Neuronal stem cell (in vitro differentiated cells): Measurements from ENCODE around the gene STRADA.
A peak's percentile ranks its signal among the peaks of the same experiment; 100 is the strongest.

ENCODE experiments used
- DNase-seq: peaks from one replicate; pipeline ENCODE4 v3.0.0-alpha.2; 2013; ENCODE audit warnings: low spot score
- H2AFZ ChIP-seq: one replicate; pipeline ENCODE4 v1.6.1; 2013; ENCODE audit warnings: mild to moderate bottlenecking, low read length, inconsistent platforms
- H2AK5ac ChIP-seq: 2 replicates; pipeline ENCODE4 v1.6.1; 2013; ENCODE audit warnings: low read depth, mild to moderate bottlenecking, inconsistent platforms, low read length, moderate library complexity, mixed read lengths
- H2BK120ac ChIP-seq: 2 replicates; pipeline ENCODE4 v1.6.1; 2013; ENCODE audit warnings: low read depth, mild to moderate bottlenecking, inconsistent platforms, low read length, moderate library complexity, mixed read lengths
- H2BK12ac ChIP-seq: one replicate; pipeline ENCODE4 v1.6.1; 2013; ENCODE audit warnings: low read length, inconsistent platforms
- H2BK15ac ChIP-seq: 2 replicates; pipeline ENCODE4 v1.6.1; 2013; ENCODE audit warnings: mild to moderate bottlenecking, low read length, inconsistent platforms, mixed read lengths
- H2BK5ac ChIP-seq: one replicate; pipeline ENCODE4 v1.6.1; 2013; ENCODE audit warnings: inconsistent platforms, mild to moderate bottlenecking, low read length, moderate library complexity
- H3K14ac ChIP-seq: one replicate; pipeline ENCODE4 v1.6.1; 2013; ENCODE audit warnings: low read length, inconsistent platforms
- H3K18ac ChIP-seq: 2 replicates; pipeline ENCODE4 v1.6.1; 2013; ENCODE audit warnings: low read length, inconsistent platforms
- H3K23ac ChIP-seq: 2 replicates; pipeline ENCODE4 v1.6.1; 2013; ENCODE audit warnings: low read depth, mild to moderate bottlenecking, mixed read lengths, low read length, inconsistent platforms; ENCODE audit not compliant: poor library complexity
- H3K27ac ChIP-seq: replicated peaks from 3 replicates; pipeline ENCODE4 v1.5.1; 2013; ENCODE audit warnings: low read length, inconsistent platforms
- H3K27me3 ChIP-seq, 3 experiments: 2 replicates each; pipeline ENCODE4 v1.6.1; 2013; ENCODE audit warnings: low read length in 3 of 3, mild to moderate bottlenecking in 2 of 3, inconsistent platforms in 1 of 3, low read depth in 1 of 3, mixed read lengths in 1 of 3, moderate library complexity in 1 of 3; ENCODE audit not compliant: control insufficient read depth in 3 of 3, insufficient read depth in 3 of 3
- H3K36me3 ChIP-seq, 2 donors: replicated peaks in 1 of 2; 2 replicates each; pipeline ENCODE4 v1.6.1; 2013; ENCODE audit warnings: low read length in 2 of 2; ENCODE audit not compliant: control insufficient read depth in 2 of 2, insufficient read depth in 2 of 2
- H3K4ac ChIP-seq: 2 replicates; pipeline ENCODE4 v1.6.1; 2013; ENCODE audit warnings: inconsistent platforms, mild to moderate bottlenecking, low read length, moderate library complexity
- H3K4me1 ChIP-seq, 2 donors: 1 replicate in 1 of 2; 2 replicates in 1 of 2; pipeline ENCODE4 v1.6.1; 2013; ENCODE audit warnings: low read length in 2 of 2, low read depth in 1 of 2; ENCODE audit not compliant: control insufficient read depth in 2 of 2, insufficient read depth in 1 of 2
- H3K4me2 ChIP-seq: one replicate; pipeline ENCODE4 v1.6.1; 2013; ENCODE audit warnings: mild to moderate bottlenecking, low read length, inconsistent platforms; ENCODE audit not compliant: insufficient read depth, poor library complexity, severe bottlenecking
- H3K4me3 ChIP-seq, 2 donors: 2 replicates each; pipeline ENCODE4 v1.5.1; 2013; ENCODE audit warnings: low read length in 2 of 2, mild to moderate bottlenecking in 2 of 2, inconsistent platforms in 1 of 2, moderate library complexity in 1 of 2
- H3K79me1 ChIP-seq: one replicate; pipeline ENCODE4 v1.6.1; 2013; ENCODE audit warnings: low read depth, mild to moderate bottlenecking, inconsistent platforms, low read length, moderate library complexity
- H3K9ac ChIP-seq: one replicate; pipeline ENCODE4 v1.6.1; 2013; ENCODE audit warnings: mild to moderate bottlenecking, low read depth, low read length, inconsistent platforms; ENCODE audit not compliant: poor library complexity
- H3K9me3 ChIP-seq, 2 donors: replicated peaks in 1 of 2; 2 replicates each; pipeline versions ENCODE3 to v1.6.1; 2013; ENCODE audit warnings: low read length in 2 of 2, mild to moderate bottlenecking in 2 of 2, inconsistent platforms in 1 of 2, low read depth in 1 of 2, mixed read lengths in 1 of 2, moderate library complexity in 1 of 2; ENCODE audit not compliant: control insufficient read depth in 2 of 2, insufficient read depth in 1 of 2
- H4K8ac ChIP-seq: one replicate; pipeline ENCODE4 v1.6.1; 2013; ENCODE audit warnings: low read depth, mild to moderate bottlenecking, inconsistent platforms, low read length, moderate library complexity
- H4K91ac ChIP-seq: one replicate; pipeline ENCODE4 v1.6.1; 2013; ENCODE audit warnings: low read length, low read depth, mild to moderate bottlenecking, inconsistent platforms; ENCODE audit not compliant: poor library complexity
- WGBS, 2 donors: extraction: QIAGEN DNeasy Blood & Tissue Kit; methylation state at CpG; one replicate each; pipeline ENCODE4 v1.1.7; 2013; ENCODE audit warnings: missing lambda C conversion rate in 2 of 2, mixed read lengths in 1 of 2; ENCODE audit not compliant: insufficient read length in 2 of 2, insufficient replicate concordance in 1 of 2; ENCODE audit errors: extremely low coverage in 2 of 2; 5-methylcytosine and 5-hydroxymethylcytosine counted together

STRADA gene

GRCh38 chr17:63692195-63692816, 49.3 kb downstream of the STRADA start:
- H3K4me1 ChIP-seq, result peaks cover under 1 to 5% of the 10 kb centered on the region in 2 donors
- no peak overlapping the region for H2BK15ac ChIP-seq
- H4K91ac ChIP-seq, result no peak overlapping the region
- no peak overlapping the region for H3K23ac ChIP-seq
- H3K27me3 ChIP-seq, result no peaks in the 10 kb centered on the region
- no peak overlapping the region for H2BK5ac ChIP-seq
- no peak overlapping the region for H3K4me2 ChIP-seq
- H4K8ac ChIP-seq, result no peak overlapping the region
- no peak overlapping the region for H3K18ac ChIP-seq
- no peak overlapping the region for H3K4ac ChIP-seq
- no peaks in the 10 kb centered on the region for H3K9me3 ChIP-seq
- no peak overlapping the region for H3K14ac ChIP-seq
- H2AFZ ChIP-seq, result no peak overlapping the region
- no peak overlapping the region for H3K4me3 ChIP-seq
- no CpG with 5 or more reads among the region's 11 CpGs for WGBS, 2 donors
- H3K9ac ChIP-seq, result peak overlapping the region; percentile 24
- no peak overlapping the region for H3K27ac ChIP-seq
- no peaks in the 10 kb centered on the region for H3K79me1 ChIP-seq
- no peak overlapping the region for H2BK120ac ChIP-seq
- H3K36me3 ChIP-seq, result peaks cover 40 to 93% of the 10 kb centered on the region in 2 donors
- no peak for DNase-seq
- no peak overlapping the region for H2AK5ac ChIP-seq
- H2BK12ac ChIP-seq, result no peak overlapping the region

GRCh38 chr17:63689479-63689878, 52.1 kb downstream of the STRADA start:
- Histone ChIP-seq H3K9me3 (no peaks in the 10 kb centered on the region), H2AK5ac (no peak overlapping the region), H4K8ac (no peak overlapping the region), H3K4me2 (no peak overlapping the region), H3K9ac (no peak overlapping the region), H3K4me3 (no peak overlapping the region), H3K18ac (no peak overlapping the region), H3K14ac (no peak overlapping the region), H3K4ac (no peak overlapping the region), H2BK5ac (no peak overlapping the region), H3K79me1 (no peaks in the 10 kb centered on the region), H3K27ac (no peak overlapping the region), H3K23ac (no peak overlapping the region), H3K27me3 (no peaks in the 10 kb centered on the region), H3K36me3 (peaks cover 37 to 91% of the 10 kb centered on the region in 2 donors), H2AFZ (no peak overlapping the region), H3K4me1 (peaks cover 0 to 1% of the 10 kb centered on the region in 2 donors), H2BK12ac (no peak overlapping the region), H2BK15ac (no peak overlapping the region), H2BK120ac (no peak overlapping the region), H4K91ac (no peak overlapping the region)
- no CpG with 5 or more reads among the region's 14 CpGs for WGBS, 2 donors
- DNase-seq, result no peak

- no peak overlapping the region for H2BK120ac ChIP-seq
- H3K14ac ChIP-seq, result no peak overlapping the region
- no peak overlapping the region for H4K91ac ChIP-seq
- H2BK15ac ChIP-seq, result no peak overlapping the region
- no peak overlapping the region for H4K8ac ChIP-seq
- H3K4me2 ChIP-seq, result no peak overlapping the region
- H3K18ac ChIP-seq, result no peak overlapping the region
- no CpG with 5 or more reads among the region's 12 CpGs for WGBS, 2 donors
- no peaks in the 10 kb centered on the region for H3K79me1 ChIP-seq
- no peaks in the 10 kb centered on the region for H3K9me3 ChIP-seq
- no peaks in the 10 kb centered on the region for H3K4me1 ChIP-seq
- no peaks in the 10 kb centered on the region for H3K27me3 ChIP-seq
- H2AFZ ChIP-seq, result no peak overlapping the region
- H2AK5ac ChIP-seq, result no peak overlapping the region
- no peak overlapping the region for H2BK12ac ChIP-seq
- peaks cover 34 to 90% of the 10 kb centered on the region in 2 donors for H3K36me3 ChIP-seq
- H2BK5ac ChIP-seq, result no peak overlapping the region
- no peak overlapping the region for H3K4ac ChIP-seq
- no peak overlapping the region for H3K4me3 ChIP-seq
- H3K23ac ChIP-seq, result no peak overlapping the region
- DNase-seq, result no peak
- H3K27ac ChIP-seq, result no peak overlapping the region
- H3K9ac ChIP-seq, result no peak overlapping the region
These were observed 53.1 kb downstream of the STRADA start for GRCh38 chr17:63688396-63689020.

GRCh38 chr17:63686138-63686685, 55.4 kb downstream of the STRADA start:
- Histone ChIP-seq H3K27me3 (no peaks in the 10 kb centered on the region), H3K27ac (no peak overlapping the region), H2AK5ac (no peak overlapping the region), H2BK5ac (no peak overlapping the region), H3K4me1 (peaks cover 0 to 3% of the 10 kb centered on the region in 2 donors), H3K9me3 (no peaks in the 10 kb centered on the region), H4K8ac (no peak overlapping the region), H3K9ac (no peak overlapping the region), H4K91ac (no peak overlapping the region), H3K23ac (no peak overlapping the region), H3K18ac (no peak overlapping the region), H3K4me2 (no peak overlapping the region), H2BK120ac (no peak overlapping the region), H3K4me3 (no peak overlapping the region), H3K79me1 (no peaks in the 10 kb centered on the region), H2AFZ (no peak overlapping the region), H3K36me3 (peaks cover 28 to 90% of the 10 kb centered on the region in 2 donors), H2BK15ac (no peak overlapping the region), H2BK12ac (no peak overlapping the region), H3K4ac (no peak overlapping the region), H3K14ac (no peak overlapping the region)
- WGBS, 2 donors, result no CpG with 5 or more reads among the region's 3 CpGs
- DNase-seq, result no peak
